ENCODE results near the gene UNC119.

Gene UNC119

GRCh38 chr17:28572259-28573039 is 20.0 kb upstream of the UNC119 start:
- Histone ChIP-seq H3K4me3 (ENCODE audit: low read depth in 1 of 2, low read length in 1 of 2) (peak overlapping the region; percentile 88 to 92), H3K9me3 (no peaks in the 10 kb centered on the region), H3K27ac (no peak overlapping the region), H3K36me3 (no peaks in the 10 kb centered on the region), H3K4me1 (ENCODE audit: control insufficient read depth in 1 of 2, insufficient read depth in 1 of 2, low read depth in 1 of 2, low read length in 1 of 2) (peaks cover 45 to 52% of the 10 kb centered on the region in 2 experiments), H3K27me3 (no peaks in the 10 kb centered on the region)
- TF ChIP-seq CTCF (IDR thresholded peaks at IDR 0.05) = no peak

GRCh38 chr17:28571361-28572122 is 19.1 kb upstream of the UNC119 start, which contains the start of gene PIGS:
PIGS (minus strand) TSS chr17:28571524; CDS start chr17:28571496, 28 bp downstream.
- TF ChIP-seq CTCF (IDR thresholded peaks at IDR 0.05) = peak; percentile 38
- H3K27ac ChIP-seq = peak within 1 kb of the TSS; percentile 73
- peaks cover 45 to 52% of the 10 kb centered on the region in 2 experiments for H3K4me1 ChIP-seq (ENCODE audit: control insufficient read depth in 1 of 2, insufficient read depth in 1 of 2, low read depth in 1 of 2, low read length in 1 of 2)
- peak within 1 kb of the TSS; percentile 88 to 92 for H3K4me3 ChIP-seq (ENCODE audit: low read depth in 1 of 2, low read length in 1 of 2)
- no peaks in the 10 kb centered on the region for H3K9me3 ChIP-seq
- no peaks in the 10 kb centered on the region for H3K36me3 ChIP-seq
- H3K27me3 ChIP-seq = no peaks in the 10 kb centered on the region

GRCh38 chr17:28570716-28571360 is 18.4 kb upstream of the UNC119 start:
- no peaks in the 10 kb centered on the region for H3K9me3 ChIP-seq
- H3K27ac ChIP-seq = peak overlapping the region; percentile 73
- no peaks in the 10 kb centered on the region for H3K27me3 ChIP-seq
- no peaks in the 10 kb centered on the region for H3K36me3 ChIP-seq
- peak overlapping the region; percentile 88 to 92 for H3K4me3 ChIP-seq (ENCODE audit: low read depth in 1 of 2, low read length in 1 of 2)
- H3K4me1 ChIP-seq (ENCODE audit: control insufficient read depth in 1 of 2, insufficient read depth in 1 of 2, low read depth in 1 of 2, low read length in 1 of 2) = peaks cover 42 to 48% of the 10 kb centered on the region in 2 experiments
- no peak for TF ChIP-seq CTCF (IDR thresholded peaks at IDR 0.05)

GRCh38 chr17:28569446-28569845 is 17.0 kb upstream of the UNC119 start:
- no peaks in the 10 kb centered on the region for H3K27me3 ChIP-seq
- H3K27ac ChIP-seq = no peak overlapping the region
- H3K4me3 ChIP-seq (ENCODE audit: low read depth in 1 of 2, low read length in 1 of 2) = no peak overlapping the region
- peaks cover 42% of the 10 kb centered on the region in 2 experiments for H3K4me1 ChIP-seq (ENCODE audit: control insufficient read depth in 1 of 2, insufficient read depth in 1 of 2, low read depth in 1 of 2, low read length in 1 of 2)
- no peaks in the 10 kb centered on the region for H3K9me3 ChIP-seq
- H3K36me3 ChIP-seq = no peaks in the 10 kb centered on the region
- no peak for TF ChIP-seq CTCF (IDR thresholded peaks at IDR 0.05)

GRCh38 chr17:28567604-28568003 is 15.2 kb upstream of the UNC119 start:
- Histone ChIP-seq H3K9me3 (no peaks in the 10 kb centered on the region), H3K27ac (peak overlapping the region; percentile 50), H3K36me3 (peaks cover 16% of the 10 kb centered on the region), H3K4me1 (ENCODE audit: control insufficient read depth in 1 of 2, insufficient read depth in 1 of 2, low read depth in 1 of 2, low read length in 1 of 2) (peaks cover 42% of the 10 kb centered on the region in 2 experiments), H3K4me3 (ENCODE audit: low read depth in 1 of 2, low read length in 1 of 2) (no peak overlapping the region), H3K27me3 (no peaks in the 10 kb centered on the region)
- no peak for TF ChIP-seq CTCF (IDR thresholded peaks at IDR 0.05)

Data from neutrophil (primary cell).